Activated CD8-positive, alpha-beta T cell treated with anti-CD3 and anti-CD28 coated beads for 36 hours (primary cell): Measurements from ENCODE around the gene OPCML. TPM values are rescaled to one million over a fixed set of nuclear protein-coding genes. Genes with fewer than 3 reads are reported as not detected.

ENCODE experiments used
- ATAC-seq: fragments of 200-7000 bp; cut with Tn5 transposase; one replicate; pipeline ENCODE4 v1.10.0; 2021; ENCODE audit warnings: mild to moderate bottlenecking, moderate library complexity
- CTCF ChIA-PET: fragments of 350-600 bp; sonication (Branson Sonifier 250); formaldehyde crosslinking; loops from one replicate; lab custom pipeline; 2021; ENCODE audit warnings: antibody characterized with exemption; lab: Charles Lee
- POLR2A ChIA-PET: fragments of 350-600 bp; sonication (Branson Sonifier 250); formaldehyde crosslinking; loops from one replicate; lab custom pipeline; 2021; ENCODE audit warnings: antibody characterized with exemption; lab: Charles Lee
- DNase-seq: peaks from one replicate; pipeline ENCODE4 v3.0.0-alpha.2; 2020
- H3K27ac Mint-ChIP-seq: one replicate; pipeline ENCODE4 v1.8.0; 2021; ENCODE audit warnings: mild to moderate bottlenecking, mixed read lengths
- H3K27me3 Mint-ChIP-seq: one replicate; pipeline ENCODE4 v1.8.0; 2021; ENCODE audit warnings: mixed read lengths
- H3K36me3 Mint-ChIP-seq: one replicate; pipeline ENCODE4 v1.8.0; 2021; ENCODE audit warnings: low read depth, mixed read lengths
- H3K4me1 Mint-ChIP-seq: one replicate; pipeline ENCODE4 v1.8.0; 2021; ENCODE audit warnings: low read depth, mixed read lengths
- H3K4me3 Mint-ChIP-seq: one replicate; pipeline ENCODE4 v1.8.0; 2021; ENCODE audit warnings: mild to moderate bottlenecking, moderate library complexity, mixed read lengths
- H3K9me3 Mint-ChIP-seq: one replicate; pipeline ENCODE4 v1.8.0; 2021; ENCODE audit warnings: mixed read lengths
- CTCF ChIP-seq: fragments of 200-600 bp; IDR thresholded peaks from one replicate; pipeline ENCODE4 v1.8.0; 2022; ENCODE audit warnings: antibody characterized with exemption, mild to moderate bottlenecking
- intact Hi-C: fragments of 100-400 bp; cut with micrococcal nuclease; formaldehyde crosslinking; loops from one replicate; pipeline ENCODE4 v1.10.0; 2022
- total RNA-seq, 2 experiments: library from RNA; stranded (reverse); gene quantifications; one replicate each; pipeline ENCODE4 v1.2.3, GENCODE V29; 2021

Gene OPCML
- total RNA-seq, 2 experiments from 2014 or later: not detected

DNA sequence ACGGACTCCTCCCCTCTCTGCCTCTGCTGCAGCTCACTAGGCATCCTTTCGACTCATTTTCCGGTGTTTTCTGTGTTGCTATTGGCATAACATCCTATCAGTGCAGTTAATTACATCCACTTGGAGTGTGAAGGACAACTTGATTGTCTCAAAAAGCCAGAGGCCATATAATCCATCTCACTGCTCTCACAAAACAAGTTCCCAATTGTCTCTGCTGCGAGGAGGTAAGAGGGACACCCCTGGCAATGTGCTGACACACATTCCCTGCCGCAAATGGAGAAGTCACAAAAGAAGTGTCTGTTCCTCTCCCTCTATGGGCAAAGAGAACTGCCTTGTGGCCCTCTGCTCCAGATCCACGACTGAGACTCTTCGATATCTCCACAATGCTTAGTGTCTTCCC is 618.4 kb downstream of the OPCML start:
- H3K27me3 Mint-ChIP-seq: no peaks in the 10 kb centered on the region
- no peaks in the 10 kb centered on the region for H3K4me1 Mint-ChIP-seq
- TF ChIP-seq CTCF: no peak
- ChIA-PET CTCF (no interaction called here), POLR2A (no interaction called here)
- ATAC-seq: no peak
- no peak overlapping the region for H3K27ac Mint-ChIP-seq
- no peak for DNase-seq
- intact Hi-C loops: loop anchor here (5.0 kb wide), 1 partner anchor 1807 kb away; no protein-coding TSS in a partner anchor
- no peaks in the 10 kb centered on the region for H3K9me3 Mint-ChIP-seq
- H3K4me3 Mint-ChIP-seq: no peak overlapping the region
- H3K36me3 Mint-ChIP-seq: no peaks in the 10 kb centered on the region

DNA sequence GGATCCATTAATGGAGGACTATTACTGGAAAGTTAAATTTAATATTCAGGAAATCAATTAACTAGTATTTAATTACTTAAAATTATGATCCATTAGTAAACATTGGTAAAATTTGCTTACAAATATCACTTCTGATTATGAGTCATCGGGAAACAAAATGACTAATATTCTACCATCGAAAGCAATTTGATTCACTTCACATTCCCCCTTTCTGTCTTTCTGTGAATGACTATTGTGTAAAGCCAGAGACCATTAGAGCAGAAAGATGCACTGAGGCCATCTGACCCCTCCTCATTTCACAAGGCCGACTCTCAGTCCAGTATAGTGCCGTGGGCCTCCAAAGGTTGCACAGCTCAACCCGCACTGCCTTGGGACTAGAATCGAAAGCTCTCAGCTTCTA is 619.0 kb downstream of the OPCML start:
- no peak for TF ChIP-seq CTCF
- ChIA-PET POLR2A (no interaction called here), CTCF (no interaction called here)
- DNase-seq (no peak), ATAC-seq (no peak)
- Mint-ChIP-seq H3K4me1 (no peaks in the 10 kb centered on the region), H3K9me3 (no peaks in the 10 kb centered on the region), H3K36me3 (no peaks in the 10 kb centered on the region), H3K4me3 (no peak overlapping the region), H3K27ac (no peak overlapping the region), H3K27me3 (no peaks in the 10 kb centered on the region)
- intact Hi-C loops: loop anchor here (5.0 kb wide), 1 partner anchor 1806 kb away; no protein-coding TSS in a partner anchor

- no peak overlapping the region for H3K27ac Mint-ChIP-seq
- DNase-seq: no peak
- H3K9me3 Mint-ChIP-seq: no peaks in the 10 kb centered on the region
- TF ChIP-seq CTCF: no peak
- H3K36me3 Mint-ChIP-seq: no peaks in the 10 kb centered on the region
- H3K4me3 Mint-ChIP-seq: no peak overlapping the region
- no peaks in the 10 kb centered on the region for H3K27me3 Mint-ChIP-seq
- intact Hi-C loops: loop anchor here (5.0 kb wide), 1 partner anchor 1804 kb away; no protein-coding TSS in a partner anchor
- H3K4me1 Mint-ChIP-seq: no peaks in the 10 kb centered on the region
- ChIA-PET POLR2A (no interaction called here), CTCF (interaction anchor here (1.4 kb wide), 1 partner anchor 30 kb away, joined by 3 read pairs; no protein-coding TSS in a partner anchor)
- no peak for ATAC-seq
Measured at GRCh38 chr11:132911186-132911585, 621.1 kb downstream of the OPCML start.

- intact Hi-C loops: loop anchor here (5.0 kb wide), 1 partner anchor 1803 kb away; no protein-coding TSS in a partner anchor
- H3K27me3 Mint-ChIP-seq: no peaks in the 10 kb centered on the region
- H3K4me3 Mint-ChIP-seq: no peak overlapping the region
- ATAC-seq (no peak), DNase-seq (no peak)
- H3K27ac Mint-ChIP-seq: no peak overlapping the region
- no peak for TF ChIP-seq CTCF
- POLR2A ChIA-PET: no interaction called here
- no peaks in the 10 kb centered on the region for H3K36me3 Mint-ChIP-seq
- no peaks in the 10 kb centered on the region for H3K4me1 Mint-ChIP-seq
- no peaks in the 10 kb centered on the region for H3K9me3 Mint-ChIP-seq
- CTCF ChIA-PET: no interaction called here
Measured at GRCh38 chr11:132910011-132910760, 622.1 kb downstream of the OPCML start.

DNA sequence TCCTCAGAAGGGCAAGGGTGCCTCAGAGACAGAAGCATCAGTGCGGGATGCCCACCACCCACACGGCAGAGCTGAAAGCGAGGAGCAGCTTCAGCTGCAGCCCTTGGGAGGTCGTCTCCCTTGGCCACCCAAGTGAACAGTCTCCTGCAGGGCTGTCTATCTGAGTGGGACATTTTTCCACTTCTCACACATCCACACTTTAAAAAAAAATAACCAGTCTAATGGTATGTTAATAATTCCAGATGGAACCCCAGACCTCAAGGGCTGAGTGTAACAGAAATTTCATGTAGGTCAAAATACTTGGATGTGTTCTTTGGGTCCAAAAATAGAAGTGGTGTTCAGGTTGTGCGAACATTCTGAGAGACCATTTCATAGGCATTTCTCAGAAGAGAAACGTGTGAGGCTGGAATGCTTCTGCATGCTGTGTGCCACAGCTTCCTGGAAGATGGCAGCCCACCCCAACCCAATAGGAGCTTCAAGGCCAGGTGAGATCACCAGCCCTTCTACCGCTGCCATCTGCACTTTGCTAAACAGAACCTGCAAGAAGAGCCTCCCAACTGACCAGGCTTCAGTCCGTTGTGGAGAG is 623.2 kb downstream of the OPCML start:
- no peaks in the 10 kb centered on the region for H3K27me3 Mint-ChIP-seq
- ChIA-PET CTCF (no interaction called here), POLR2A (no interaction called here)
- H3K36me3 Mint-ChIP-seq: no peaks in the 10 kb centered on the region
- H3K9me3 Mint-ChIP-seq: no peaks in the 10 kb centered on the region
- H3K4me1 Mint-ChIP-seq: no peaks in the 10 kb centered on the region
- no peak overlapping the region for H3K4me3 Mint-ChIP-seq
- ATAC-seq (no peak), DNase-seq (no peak)
- TF ChIP-seq CTCF: no peak
- intact Hi-C loops: no loop called here
- no peak overlapping the region for H3K27ac Mint-ChIP-seq
